ENCODE measurements around the gene MCOLN2.

The MCOLN2 gene

DNA sequence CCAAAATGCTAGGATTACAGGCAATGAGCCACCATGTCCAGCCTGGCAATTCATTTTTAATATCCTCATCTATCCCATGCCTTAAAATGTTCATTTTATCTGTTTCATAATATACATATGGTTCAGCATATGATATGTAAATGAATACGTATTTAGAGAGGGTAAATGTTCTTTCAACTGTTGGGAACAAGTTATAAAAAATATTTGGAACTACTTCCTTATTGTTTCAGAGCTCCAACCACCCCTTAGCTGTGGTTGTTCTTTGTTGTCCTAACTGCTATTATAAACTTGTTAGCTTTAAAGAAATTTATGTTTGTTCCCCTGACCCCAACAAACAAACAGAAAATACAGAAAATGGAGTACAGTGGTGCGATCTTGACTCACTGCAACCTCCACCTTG lies 14.5 kb downstream of the MCOLN2 start:
- no peak for DNase-seq

DNA sequence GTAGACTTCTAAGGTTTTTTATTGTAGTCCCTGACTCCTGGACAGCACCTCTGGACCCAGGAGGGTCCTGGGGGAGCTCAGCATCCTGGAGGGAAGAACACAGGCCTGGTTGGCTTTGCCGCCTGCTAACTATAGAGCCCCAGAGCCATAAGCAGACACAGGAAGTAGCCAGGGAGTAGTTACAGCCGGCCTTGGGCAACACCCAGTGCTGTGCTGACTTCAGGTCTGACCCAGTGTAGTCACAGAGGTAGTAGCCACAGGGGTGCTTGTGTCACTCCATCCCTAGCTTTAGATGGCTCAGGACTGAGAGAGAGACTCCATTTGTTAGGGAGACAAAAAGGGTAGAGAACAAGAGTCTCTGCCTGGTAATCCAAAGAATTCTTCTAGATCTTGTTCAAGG lies 21.9 kb downstream of the MCOLN2 start:
- no peak for DNase-seq

DNA sequence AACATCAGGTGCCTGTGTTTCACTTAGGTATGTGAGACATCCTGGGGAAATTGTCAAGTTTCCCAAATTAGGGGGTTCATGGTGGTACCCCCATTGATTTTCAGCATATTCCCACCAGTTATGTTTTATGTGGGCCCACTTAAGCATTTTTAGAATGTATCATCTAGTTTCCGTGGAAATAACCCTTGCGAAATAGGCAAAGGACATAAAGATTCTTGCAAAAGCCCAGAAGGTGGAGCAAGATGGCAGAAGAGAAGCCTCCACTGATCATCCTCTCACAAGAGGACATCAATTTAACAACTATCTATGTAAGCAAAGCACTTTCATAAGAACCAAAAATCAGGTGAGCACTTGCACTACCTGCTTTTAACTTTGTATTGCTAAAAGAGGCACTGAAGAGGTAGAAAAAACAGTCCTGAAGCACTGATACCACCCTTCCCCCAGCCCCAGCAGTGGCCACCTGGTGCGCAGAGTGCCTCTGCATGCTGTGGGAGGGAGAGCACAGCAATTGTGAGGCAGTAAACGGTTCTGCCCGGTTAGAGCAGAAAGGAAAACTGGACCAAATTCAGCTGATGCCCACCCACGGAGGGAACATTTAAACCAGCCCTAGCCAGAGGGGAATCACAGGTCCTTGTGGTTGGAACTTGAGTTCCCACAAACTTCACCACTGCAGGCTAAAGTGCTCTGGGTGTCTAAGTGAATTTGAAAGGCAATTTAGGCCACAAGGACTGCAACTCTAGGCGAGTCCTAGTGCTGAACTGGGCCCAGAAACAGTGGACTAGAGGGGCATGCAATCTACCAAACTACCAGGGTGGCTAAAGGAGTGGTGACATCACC lies 23.2 kb downstream of the MCOLN2 start:
- no peak for DNase-seq

DNA sequence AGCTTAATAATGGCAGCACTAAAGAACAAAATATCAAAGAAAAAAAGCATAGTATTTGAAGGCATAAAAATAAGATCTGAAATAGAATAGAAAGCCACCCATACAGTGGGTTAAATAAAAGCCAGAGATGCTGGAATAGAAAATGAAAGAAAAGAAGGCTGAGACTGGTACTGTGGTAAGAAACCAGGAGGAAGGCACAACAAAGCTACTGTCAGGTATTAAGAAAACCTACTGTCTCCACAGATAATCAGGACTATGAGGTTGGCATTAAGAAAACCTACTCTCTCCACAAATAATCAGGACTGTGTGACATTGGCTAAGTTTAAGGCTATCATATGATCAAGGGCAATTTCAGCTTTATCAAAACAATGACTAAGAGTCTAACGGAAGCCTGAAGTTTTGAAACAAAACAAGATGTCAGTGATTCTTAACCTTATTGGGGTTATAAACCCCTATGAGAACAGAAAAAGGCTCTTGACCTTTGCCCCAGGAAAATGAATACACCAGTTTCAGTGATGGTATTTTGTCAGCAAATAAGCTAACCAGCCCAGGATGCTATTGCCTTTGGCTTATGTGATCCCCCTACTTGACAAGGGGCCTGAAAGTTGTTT lies 24.4 kb downstream of the MCOLN2 start:
- no peak for DNase-seq

DNA sequence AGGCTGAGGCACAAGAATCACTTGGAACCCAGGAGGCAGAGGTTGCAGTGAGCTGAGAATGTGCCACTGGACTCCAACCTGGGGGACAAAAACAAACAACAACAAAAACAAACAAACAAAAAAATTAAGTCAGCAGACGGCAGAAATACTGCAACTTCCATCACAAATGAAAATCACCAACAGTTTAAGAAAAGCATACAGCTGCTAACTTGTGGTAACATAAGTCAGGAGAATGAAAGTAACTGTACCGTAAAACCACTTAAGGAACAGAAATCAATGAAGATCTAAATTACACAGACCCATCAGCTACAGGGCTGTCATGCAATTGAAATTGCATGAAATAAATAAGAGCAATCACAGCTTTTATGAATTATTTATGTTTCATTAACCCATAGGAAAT lies 25.0 kb downstream of the MCOLN2 start:
- no peak for DNase-seq

DNA sequence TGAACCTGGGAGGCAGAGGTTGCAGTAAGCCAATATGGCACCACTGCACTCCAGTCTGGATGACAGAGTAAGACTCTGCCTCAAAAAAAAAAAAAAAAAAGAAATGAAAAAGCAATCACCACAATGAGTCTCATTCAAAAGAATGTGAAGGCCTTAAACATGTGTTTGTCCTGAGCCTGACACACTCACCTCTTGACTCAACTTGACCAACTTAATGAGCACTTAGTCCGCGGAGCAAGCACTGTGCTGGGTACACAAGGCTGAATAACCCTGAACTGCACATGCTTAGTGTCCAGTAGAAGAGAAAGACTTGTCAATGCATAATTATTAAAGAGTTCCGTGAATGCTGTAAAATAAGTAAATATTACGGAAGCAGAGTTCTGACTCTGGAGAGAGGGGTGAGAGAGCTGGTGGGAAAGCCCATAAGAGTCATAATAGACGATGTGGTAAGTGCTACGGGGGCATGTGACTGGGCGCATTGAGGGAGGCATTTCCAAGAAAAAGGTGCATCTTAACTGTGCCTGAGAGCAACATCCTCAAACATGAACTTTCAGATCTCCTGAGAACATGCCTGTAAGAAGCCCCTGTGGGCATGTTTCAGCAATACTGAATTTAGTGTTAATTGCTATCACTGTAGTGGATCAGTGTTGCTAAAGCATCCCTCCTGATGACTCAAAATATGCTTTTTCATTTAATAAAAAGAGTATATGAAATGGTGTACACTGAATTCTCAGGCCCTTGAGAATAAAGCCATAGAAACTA lies 27.2 kb downstream of the MCOLN2 start:
- no peak for DNase-seq

DNA sequence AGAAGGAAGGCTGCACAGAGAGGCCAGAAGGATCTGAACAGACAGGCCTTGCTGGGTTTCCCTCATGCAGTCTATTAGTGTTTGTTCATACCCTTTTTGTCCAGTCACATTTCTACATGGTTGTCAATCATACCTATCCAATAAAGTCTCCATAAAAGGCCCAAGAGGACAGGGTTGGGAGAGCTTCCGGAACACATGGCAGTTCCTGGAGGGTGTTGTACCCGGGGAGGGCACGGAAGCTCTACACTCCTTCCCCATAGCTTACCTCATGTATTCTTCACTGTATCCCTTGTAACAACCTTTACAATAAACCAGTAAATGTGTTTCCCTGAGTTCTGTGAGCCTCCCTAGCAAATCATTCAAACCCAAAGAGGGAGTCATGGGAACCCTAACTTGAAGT lies 28.0 kb downstream of the MCOLN2 start:
- DNase-seq: no peak

DNA sequence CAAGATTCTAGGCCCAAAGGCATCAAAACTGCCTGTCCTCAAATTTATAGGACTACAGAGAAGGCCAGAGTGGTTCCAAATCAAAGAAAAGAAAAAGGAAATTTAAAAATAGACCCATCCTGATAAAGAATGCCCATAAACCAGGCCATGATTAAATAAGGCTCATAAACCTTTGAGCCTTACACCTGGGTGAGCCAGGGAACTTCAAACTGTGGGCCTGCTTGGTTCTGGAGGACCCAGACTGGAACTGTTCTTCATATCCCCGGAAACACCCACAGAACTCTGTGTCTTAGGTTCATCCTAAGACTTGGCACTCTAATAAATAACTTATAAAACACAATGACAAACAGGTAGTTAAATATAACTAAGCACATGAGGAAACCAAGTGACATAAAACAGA lies 28.8 kb downstream of the MCOLN2 start:
- DNase-seq: no peak

DNA sequence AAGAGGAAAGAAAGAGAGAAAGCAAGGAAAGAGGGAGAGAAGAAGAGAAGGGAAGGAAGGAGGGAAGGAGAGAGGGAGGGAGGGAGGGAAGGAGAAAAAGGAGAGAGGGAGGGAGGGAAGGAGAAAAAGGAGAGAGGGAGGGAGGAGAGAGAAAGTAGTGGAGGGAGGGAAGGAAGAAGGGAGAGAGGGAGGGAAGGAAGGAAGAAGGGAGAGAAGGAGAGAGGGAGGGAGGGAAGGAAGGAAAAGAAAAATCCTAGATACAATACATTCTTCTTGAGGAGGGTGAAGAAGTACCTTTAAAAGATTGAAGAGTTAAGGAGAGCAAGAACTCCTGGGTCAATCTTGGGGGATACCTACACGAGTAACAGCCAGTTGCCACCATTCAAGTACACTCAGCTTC lies 29.2 kb downstream of the MCOLN2 start:
- no peak for DNase-seq

DNA sequence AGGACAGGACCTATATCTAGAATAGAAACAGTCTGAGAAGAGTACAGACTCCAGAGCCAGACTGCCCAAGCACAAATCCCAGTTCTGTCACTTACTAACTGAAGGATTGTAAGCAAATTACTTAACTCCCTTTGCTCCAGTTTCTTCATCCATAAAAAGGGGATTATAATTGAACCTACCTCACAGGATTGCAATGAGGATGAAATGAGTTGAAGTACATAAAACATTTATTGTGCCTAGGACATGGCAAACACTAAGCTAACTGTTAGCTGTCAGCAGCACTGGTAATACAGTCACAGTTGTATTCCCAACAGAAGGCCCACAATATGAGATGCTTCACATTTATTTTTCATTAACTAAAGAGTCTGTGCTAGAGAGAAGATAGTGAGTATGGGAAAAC lies 33.9 kb downstream of the MCOLN2 start:
- DNase-seq: no peak

DNA sequence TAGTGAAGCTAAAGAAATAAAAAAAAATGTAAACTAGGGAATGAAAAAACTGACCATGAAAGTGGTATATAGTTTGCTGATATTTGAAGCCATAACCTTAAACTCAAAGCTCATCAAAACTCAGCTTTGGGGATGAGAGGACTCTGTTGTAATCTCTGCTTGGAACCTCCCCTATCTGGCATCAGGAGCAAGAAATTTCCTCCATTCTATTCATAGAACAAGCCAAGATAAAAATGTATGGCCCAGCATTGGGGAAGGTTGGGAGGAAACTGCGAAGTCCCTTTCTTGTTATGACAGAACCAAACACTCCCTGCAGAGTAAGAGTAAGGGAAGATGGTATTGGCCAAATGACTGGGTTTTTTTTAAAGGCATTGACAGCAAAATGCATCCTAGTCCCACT lies 35.6 kb downstream of the MCOLN2 start:
- DNase-seq: no peak

DNA sequence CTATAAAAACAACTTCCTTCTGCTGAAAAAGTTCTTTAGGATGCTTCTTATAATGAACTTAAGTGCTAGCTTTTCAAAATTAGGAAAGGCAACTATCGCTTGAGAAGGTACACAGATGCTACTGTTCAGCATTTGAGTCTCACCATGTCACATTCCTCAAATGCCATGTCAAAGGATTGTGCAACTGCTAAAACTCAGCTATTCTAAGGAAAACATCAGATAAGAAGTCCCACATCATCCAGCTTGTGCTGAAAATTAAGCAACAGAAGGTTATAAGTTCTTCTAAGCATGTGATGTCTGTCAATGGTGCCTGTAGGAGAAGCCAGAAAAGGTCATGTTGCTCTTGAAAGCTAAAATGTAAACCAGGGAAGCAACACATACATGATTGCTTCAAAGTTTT lies 36.5 kb downstream of the MCOLN2 start:
- no peak for DNase-seq

DNA sequence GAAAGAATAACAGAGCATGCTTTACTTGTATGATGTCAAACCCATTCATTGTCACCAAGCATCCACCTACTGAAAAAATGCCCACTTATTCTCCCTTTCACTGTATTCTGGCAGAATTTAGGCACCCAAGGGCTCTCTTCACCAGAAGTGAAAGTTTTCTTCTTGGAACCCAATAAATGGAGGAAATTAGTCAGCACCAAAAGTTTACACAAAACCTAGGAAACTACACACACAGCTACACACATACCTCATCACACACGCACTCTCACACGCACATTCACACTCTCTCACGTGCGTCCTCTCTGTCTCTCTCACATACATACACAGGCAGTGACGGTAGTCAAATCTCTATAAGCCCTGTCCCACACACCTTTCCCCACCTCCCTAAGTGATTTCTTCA lies 37.6 kb downstream of the MCOLN2 start:
- no peak for DNase-seq

DNA sequence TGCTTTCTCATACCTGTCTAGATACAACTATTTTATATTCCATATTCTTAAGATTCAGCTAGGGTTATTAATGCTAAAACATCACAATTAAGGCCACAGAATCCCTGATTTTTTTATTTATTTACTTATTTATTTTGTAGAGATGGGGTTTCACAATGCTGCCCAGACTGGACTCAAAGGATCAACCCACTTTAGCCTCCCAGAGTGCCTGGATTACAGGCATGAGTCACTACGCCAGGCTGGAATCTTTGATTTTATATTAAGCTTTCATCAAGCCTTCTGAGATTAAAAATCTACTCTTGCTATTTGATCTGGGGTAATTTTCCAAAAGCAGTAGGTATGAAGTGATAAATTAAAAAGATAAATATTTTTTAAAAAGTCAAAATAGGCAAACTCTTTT lies 38.9 kb downstream of the MCOLN2 start:
- no peak for DNase-seq

DNA sequence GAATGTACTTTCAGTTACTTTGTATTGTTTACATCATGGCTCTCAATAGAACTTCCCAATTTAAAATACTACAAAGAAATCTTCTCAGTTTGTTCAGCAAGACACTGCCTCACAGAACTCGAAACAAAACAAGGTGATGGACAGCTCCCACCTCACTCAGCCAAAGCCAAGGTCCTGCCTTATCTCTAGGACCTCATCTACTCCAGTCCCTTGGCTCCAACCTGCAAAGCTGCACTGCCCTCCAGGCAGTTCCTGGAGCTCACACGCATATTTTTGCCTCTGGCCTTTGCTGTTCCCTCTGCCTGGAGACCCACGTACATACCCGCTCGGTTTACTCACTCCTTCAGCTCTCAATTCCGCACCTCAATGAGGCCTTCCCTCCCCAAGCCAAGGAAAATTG lies 40.3 kb downstream of the MCOLN2 start:
- no peak for DNase-seq

DNA sequence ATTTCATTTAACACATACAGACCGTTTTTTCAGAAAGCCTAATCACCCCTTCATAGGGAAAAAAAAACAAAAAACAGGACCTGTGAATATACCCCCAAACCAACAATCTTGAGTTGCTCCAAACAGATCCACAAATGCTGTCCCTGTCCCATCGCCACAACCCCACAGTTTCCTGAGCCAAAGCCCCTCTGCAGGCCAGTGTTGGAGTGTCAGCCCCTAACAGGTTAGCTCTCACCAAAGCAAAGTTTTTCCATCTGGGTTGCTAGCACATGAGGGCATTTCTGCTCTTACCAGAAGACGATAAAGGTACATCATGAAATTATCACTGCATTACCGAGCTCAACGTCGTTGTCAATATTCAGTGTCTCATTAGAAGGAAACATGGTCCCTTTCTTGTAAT lies 40.8 kb downstream of the MCOLN2 start:
- DNase-seq: no peak

DNA sequence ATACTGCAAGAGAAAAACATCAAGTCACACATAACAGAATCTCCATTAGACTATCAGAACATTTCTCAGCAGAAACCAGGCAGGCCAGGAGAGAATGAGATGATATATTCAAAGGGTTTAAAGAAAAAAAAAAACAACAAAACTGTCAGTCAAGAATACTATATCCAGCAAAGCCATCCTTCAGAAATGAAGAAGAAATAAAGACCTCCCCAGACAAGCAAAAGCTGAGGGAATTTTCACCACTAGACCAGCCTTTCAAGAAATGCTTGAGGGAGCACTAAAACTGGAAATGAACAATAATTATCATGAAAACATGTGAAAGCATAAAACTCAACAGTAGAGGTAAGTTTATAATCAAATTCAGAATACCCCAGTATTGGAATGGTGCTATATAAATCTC lies 47.2 kb downstream of the MCOLN2 start:
- DNase-seq: no peak

DNA sequence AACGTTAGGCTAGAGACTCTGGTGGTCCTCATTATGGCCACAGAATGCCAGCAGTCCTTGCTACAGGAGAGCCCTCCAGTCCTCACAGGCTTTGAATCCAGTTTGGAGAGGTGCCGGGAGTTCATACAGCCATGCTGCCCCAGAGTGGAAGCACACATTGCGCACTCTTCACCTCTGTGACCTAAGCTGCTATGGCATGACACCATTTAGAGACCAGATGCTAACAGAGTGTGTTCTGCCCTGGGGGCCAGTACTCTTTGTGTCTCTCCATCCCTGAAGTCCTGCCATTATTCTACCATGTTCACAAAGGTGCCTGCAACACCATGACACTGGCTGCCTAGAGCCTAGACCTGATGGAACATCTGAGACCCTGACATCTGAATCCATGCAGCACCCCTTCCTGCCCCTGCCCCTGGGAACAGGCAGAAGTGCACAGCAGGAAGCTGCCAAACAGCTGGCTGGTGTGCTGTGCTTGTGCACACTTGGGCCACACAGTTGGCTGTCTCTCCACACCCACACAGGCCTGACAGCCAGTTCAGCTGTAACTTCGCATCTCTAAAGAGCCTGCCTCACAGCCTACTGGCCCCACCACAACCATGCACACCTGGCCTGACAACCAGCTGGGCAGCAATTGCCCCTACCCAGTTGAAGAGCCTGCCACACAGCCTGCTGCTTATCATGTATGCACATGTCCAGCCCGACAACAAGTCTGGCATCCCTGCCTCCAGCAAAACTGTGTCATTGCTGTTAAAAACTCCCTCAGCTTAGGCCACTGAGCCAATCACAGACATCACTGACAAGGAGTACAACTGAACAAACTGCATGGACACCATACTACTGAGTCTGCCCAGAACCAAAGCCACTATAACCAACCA lies 49.1 kb downstream of the MCOLN2 start:
- DNase-seq: no peak

DNA sequence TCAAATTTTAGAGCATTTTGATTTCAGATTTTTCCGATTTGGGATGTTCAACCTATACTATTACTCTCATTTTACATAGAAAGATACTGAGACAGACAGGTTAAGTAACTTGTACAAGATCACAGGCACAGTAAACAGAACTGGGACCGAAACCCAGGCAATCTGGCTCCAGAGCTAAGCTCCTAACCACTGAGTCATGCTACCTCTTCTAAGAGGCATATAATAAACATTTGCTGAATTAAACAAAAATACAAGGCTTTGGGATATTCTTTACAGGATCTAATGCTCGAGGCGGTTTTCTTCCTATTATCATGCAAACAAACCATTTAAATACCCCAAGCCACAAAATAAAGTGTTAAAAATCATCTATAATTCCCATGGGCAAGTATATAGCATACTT lies 50.3 kb downstream of the MCOLN2 start:
- no peak for DNase-seq

DNA sequence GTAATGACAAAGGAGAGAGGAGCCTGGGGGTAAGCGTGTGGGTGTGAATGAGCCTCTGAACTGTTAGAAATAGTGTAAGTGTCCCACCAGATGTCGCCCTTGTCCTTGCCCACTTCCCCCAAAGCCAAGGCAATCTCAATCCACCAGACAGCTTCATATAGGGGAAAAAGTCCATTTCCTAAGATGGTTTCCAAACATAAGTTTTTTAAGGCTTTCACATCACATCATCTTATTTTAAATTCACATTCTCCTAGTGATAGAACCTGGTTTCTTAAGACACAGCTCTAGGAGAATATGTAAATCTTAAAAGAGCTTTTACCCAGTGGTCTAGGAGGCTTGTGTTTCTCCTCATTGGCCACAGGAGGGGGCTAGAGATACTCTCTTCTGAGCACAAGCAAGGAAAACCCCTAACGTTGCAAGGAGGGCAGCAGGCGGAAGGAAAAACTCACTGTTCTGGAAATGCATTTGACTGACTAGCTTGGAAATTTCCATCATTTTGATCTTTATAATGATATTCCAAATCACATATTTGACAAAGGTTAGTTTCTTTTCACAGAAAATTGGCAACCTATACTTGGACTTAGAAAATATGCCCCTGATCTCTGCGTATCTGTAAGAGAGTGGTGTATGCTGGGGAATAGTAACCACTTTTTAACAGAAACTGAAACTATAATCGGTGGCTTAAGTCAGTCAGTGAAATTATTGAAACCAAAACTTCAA lies 52.0 kb downstream of the MCOLN2 start:
- DNase-seq: peak; percentile 82

DNA sequence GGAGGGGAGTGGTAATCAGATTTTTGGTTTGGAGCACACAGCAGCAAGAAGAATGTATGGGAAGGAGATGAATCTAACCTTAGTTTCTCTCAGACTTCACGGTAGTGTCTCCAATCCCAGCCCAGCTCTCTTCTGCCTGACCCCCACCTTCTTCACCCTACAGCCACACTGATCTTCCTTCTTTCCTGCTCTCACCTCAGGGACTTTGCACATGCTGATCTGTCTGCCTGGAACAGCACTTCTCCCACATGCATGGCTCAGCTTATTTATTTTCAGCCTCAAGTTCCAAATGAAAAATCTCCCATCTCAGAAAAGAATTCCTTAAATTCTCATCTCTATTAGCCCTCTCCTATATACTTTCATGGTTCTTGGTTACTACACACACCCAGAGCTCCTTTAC lies 55.1 kb downstream of the MCOLN2 start:
- DNase-seq: no peak

DNA sequence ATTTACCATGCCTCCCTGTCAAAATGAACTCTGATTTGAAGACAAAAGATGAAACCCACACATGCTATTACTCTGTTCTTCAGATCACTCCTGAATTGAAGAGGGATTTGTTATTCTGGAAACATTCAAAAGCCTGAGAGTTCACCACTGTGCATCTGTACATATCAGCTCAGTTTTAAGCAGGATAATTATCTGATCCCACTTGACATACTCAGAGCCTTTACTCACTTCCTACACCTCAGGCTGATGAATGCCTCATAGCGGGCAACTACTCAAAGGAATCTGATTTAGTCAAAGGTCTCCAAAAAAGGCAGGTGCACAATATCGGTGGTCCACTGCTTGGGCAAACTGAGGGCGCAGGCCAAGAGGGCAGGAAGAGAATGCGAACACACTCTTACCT lies 56.4 kb downstream of the MCOLN2 start:
- no peak for DNase-seq
